GM21529 (cell line): ENCODE measurements around the gene EPAS1.

ENCODE experiments used
- ATAC-seq: cut with Tn5 transposase; IDR thresholded peaks from one replicate; pipeline ENCODE4 v1.9.1; 2021; ENCODE audit not compliant: unreplicated experiment

Gene EPAS1

DNA sequence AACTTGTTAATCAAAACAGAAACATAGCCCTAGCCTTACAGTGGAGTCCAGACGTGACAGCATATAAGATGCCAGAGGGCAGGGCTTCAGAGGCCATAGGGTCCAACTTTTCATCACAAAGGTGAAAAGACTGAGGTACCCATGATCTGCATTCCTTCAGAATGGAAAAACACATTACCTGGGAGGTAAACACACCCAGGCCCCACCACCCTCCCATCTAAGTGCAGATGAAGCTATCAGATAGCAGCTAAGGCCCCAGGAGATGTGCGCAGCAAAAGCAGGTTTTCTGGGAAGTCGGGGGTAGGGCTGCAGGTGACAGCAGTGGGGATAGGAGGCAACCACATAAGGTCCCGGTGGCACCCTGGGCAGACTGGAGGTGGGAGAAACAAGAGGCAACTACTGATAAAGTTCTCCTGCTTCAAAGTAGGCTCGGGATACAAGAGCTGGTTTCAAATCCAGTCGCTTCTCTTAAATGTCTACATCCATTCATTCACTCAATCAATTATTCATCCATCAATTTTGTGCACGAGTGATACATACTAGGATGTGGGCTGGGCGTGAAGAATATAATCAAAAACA, 107.1 kb downstream of the EPAS1 start:
- ATAC-seq = no peak

GRCh38 chr2:46407852-46408455, 110.7 kb downstream of the EPAS1 start:
- ATAC-seq = no peak

DNA sequence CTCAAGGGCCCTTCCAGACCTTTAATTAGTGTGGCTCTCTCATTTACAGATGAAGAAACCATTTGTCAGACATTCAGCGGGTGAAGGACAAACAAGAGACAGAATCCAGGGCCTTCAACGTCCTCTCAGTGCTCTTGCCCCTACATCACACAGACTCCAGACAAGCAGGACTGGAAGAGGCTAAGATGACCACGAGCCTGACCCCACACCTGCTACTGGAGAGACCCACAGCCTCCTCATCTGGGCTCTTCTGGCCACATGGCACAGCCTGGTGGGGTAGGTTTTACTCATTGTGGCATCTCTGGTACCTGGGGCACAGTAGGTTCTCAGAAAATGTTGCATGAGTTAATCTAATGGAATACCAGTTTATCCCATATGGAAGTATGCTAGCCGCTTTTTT, 112.5 kb downstream of the EPAS1 start:
- ATAC-seq = no peak

GRCh38 chr2:46410273-46411244, 113.4 kb downstream of the EPAS1 start:
- ATAC-seq = no peak

- ATAC-seq = no peak
These were observed 114.0 kb downstream of the EPAS1 start for GRCh38 chr2:46411245-46411641.

GRCh38 chr2:46411985-46412384, 114.8 kb downstream of the EPAS1 start:
- no peak for ATAC-seq

GRCh38 chr2:46413111-46413510, 115.9 kb downstream of the EPAS1 start:
- no peak for ATAC-seq

DNA sequence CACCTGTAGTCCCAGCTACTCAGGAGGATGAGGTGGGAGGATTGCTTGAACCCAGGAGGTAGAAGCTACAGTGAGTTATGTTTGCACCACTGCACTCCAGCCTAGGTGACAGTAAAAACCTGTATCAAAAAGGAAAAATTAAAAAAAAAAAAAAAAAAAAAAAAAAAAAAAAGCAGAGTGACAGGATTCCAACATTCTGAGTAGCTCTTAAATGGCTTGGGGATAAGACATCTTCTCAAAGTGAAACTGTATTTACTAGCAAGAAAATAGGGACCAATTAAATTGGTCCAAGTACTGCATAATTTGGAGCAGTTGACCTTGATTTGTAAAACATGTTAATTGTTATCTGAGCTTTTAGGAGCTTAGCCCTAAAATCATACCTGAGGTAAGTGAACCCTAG, 116.4 kb downstream of the EPAS1 start:
- no peak for ATAC-seq

DNA sequence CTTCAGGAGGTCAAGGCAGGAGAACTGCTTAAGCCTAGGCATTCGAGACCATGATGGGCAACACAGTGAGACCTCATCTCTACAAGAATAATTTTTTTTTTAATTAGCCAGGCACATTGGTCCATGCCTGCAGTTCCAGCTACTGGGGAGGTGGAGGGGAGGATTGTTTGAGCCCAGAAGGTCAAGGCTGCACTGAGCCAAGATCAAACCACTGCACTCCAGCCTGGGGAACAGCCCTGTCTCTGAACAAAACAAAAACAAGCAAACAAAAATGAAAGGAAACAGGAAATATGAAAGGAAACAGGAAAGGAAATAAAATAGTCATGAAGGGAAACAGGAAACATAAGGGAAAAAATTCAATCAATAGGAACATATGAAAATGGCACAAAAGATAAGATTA, 117.5 kb downstream of the EPAS1 start:
- ATAC-seq = no peak

GRCh38 chr2:46416280-46416679, 119.1 kb downstream of the EPAS1 start:
- no peak for ATAC-seq

DNA sequence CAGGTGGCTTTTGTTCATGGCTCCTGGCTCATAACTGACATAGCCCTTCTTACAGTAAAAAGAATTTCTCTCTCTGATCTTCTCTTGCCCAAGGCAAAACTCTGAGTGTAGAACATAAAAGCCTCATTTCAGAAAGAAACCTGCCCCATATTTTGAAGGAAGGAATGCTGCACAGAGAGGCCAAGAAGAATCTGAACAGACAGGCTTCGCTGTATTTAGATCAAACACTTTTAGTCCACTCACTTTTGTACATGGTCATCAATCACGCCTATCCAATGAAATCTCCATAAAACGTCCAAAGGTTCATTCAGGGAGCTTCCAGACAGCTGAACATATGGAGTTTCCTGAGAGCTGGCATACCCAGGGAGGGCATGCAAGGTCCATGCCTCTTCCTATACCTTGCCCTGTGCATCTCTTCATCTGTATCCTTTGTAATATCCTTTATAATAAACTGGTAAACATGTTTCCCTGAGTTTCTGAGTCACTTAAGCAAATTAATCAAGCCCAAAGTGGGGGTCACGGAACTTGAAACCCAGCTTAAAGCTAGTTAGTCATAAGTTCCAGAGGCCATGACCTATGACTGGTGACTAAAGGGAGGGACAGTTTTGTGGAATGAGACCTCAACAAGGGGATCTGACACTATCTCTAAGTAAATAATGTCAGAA, 119.7 kb downstream of the EPAS1 start:
- ATAC-seq = no peak

DNA sequence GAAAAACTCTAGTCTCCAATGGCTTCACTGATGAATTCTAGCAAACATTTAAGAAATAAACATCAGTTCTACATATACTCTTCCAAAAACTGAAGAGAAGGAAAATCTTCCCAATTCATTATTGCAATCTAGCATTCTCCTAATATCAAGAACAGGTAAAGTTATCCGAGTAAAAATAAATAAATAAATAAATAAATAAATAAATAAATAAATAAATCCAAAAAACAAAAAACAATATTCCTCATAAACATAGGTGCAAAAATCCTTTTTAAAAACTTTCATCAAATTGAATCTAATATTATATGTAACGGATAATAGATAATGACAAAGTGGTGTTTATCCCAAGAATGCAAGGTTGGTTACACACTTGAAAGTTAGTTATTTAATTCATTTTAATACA, 123.7 kb downstream of the EPAS1 start:
- ATAC-seq = no peak

DNA sequence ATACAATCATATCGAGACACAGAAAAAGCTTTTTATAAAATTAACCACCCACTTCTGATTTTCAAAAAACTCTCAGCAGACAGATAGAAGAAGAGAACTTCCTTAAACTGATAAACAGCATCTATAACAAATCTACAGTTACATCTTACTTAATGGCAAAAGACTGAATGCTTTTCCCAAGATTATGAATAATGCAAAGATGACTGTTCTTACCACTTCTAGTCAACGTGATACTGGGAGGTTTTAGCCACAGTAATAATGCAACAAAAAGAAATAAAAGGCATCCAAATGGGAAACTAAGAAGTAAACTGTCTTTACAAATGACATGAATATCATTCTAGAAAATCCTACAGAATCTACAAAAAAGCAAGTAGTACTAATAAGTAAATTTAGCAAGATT, 124.2 kb downstream of the EPAS1 start:
- ATAC-seq = no peak

- ATAC-seq = no peak
These were observed 125.6 kb downstream of the EPAS1 start for GRCh38 chr2:46422717-46423394.

GRCh38 chr2:46424937-46425336, 127.7 kb downstream of the EPAS1 start:
- no peak for ATAC-seq

DNA sequence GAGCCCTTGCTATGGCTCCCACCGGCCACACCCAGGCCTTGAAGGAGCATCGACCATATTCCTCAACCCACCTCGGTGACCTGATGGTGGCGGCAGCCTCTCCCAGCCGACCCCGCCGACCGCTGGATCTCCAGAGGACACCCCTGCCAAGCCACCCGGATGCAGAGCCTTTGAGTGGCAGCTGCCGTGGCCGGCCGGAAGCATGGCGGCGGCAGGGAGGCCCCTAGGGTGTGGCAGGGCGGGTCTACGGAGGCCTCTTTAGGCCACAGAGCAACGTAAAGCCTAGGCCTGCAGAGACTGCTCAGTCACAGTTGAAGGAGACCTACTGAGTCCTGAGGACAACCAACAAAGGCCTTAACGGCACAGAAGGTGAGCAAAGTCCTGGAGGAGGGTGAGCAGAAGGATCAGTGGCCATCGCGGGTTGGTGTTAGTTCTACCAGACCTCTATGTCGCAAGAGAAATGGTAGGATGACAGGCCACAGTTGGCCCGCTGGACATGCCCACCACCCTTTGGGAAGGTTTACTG, 131.8 kb downstream of the EPAS1 start:
- ATAC-seq = no peak

GRCh38 chr2:46430413-46430812, 133.2 kb downstream of the EPAS1 start:
- no peak for ATAC-seq

DNA sequence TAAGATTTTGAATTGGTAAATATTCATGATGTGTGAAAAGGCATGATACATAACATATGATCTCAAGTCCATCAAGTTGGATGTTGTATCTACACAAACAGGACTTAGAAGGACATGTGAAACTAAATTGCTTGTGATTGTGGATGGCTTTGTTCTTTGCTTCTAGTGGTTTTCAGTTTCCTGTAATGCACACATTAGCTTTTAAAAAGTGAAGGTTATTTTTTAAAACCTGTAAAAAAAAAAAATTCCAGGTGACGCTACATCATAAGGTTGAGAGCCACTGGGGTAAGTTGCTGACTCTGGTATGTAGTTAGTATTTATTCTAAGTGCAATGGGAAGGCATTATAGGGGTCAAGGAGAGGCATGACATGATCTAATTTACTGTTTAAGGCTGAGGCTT, 133.8 kb downstream of the EPAS1 start:
- no peak for ATAC-seq

DNA sequence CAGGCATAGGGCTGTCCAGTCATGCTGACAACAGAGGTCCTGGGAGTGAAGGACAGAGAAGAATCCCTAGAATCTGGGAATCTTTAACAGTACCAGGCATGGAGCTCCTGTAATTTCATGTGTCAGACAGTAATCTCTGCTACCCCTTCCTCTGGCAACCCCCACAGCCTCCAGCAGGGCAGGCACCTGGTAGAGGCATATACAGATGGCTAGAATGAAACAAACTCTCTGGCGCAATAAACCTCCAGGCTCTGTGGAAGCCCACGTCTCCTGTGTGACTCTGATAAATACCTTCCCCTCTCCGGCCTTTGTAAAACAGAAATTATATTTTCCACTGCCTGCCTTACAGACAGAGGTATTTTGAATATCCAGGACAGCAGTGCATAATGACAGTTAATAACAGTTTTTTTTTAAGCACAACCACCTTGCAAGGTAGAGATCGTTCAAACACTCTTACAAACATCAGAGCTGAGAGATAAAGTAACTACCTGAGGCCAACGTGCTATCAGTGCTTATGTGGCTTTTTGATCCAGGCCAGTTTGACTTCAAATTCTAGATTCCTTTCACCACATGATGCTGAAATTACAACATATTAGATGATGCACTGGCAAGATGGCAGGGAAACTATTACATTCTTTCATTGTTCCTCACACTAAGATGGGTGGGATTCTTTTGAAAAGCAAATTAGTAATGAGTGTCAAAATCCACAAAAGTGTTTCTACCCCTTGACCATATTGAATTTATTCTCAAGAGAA, 134.5 kb downstream of the EPAS1 start:
- no peak for ATAC-seq

DNA sequence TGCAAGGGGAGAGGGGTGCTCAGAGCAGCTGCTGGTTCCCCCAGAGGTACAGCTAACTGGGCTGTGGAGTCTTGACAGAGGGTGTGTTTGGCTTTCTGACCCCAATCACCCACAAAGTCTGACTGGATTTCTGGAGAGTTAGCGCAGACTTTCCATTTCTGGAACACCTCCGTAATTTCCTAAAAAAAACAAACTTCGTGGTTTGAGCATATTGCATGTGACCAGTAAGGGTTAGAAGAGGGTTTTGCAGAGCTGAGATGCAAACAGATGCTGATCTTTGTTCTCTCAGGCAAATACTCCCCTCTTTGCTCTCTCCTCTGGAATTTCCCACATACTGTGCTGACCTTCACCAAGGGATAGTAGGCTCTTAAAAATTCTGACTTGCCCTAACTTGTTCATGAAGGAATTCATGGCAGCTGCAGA, 137.7 kb downstream of the EPAS1 start:
- no peak for ATAC-seq
